ENCODE measurements around the gene RSL24D1. TPM values are rescaled to one million over a fixed set of nuclear protein-coding genes. Genes with fewer than 3 reads are reported as not detected.

The RSL24D1 gene
- total and polyA plus RNA-seq, 2 experiments from 2014 or later: 93.1 to 95.2 TPM

GRCh38 chr15:55235546-55236036 lies 38.9 kb upstream of the RSL24D1 start:
- Histone ChIP-seq H3K79me2 (ENCODE audit: insufficient read depth) (no peaks in the 10 kb centered on the region; the same call in 1 of the 2 replicates), H3K4me1 (ENCODE audit: insufficient read depth) (no peaks in the 10 kb centered on the region), H3F3A (ENCODE audit: insufficient read depth) (no peaks in the 10 kb centered on the region), H3K4me3 (no peak overlapping the region), H3K9me2 (ENCODE audit: insufficient read depth) (no peaks in the 10 kb centered on the region), H4K20me1 (ENCODE audit: insufficient read depth) (no peaks in the 10 kb centered on the region), H2AFZ (no peak overlapping the region), H3K27me3 (replicated peaks; ENCODE audit: insufficient read depth) (no peaks in the 10 kb centered on the region), H3K9me3 (ENCODE audit: low read depth) (no peaks in the 10 kb centered on the region), H3K4me2 (ENCODE audit: unreplicated experiment) (no peak overlapping the region), H3K9ac (no peak overlapping the region), H3K27ac (no peak overlapping the region), H3K36me3 (ENCODE audit: low read depth) (no peaks in the 10 kb centered on the region)
- 96 to 98% methylated on average over 4 of the region's 4 CpGs for WGBS, 2 experiments (ENCODE audit: low coverage in 1 of 2, low lambda C conversion rate in 2 of 2, missing lambda C conversion rate in 2 of 2)
- in situ Hi-C loops (cut with MboI): no loop called here
- TF ChIP-seq EZH2phosphoT487 (IDR thresholded peaks at IDR 0.05; ENCODE audit: insufficient read depth, low read depth) (no peak), EZH2 (IDR thresholded peaks at IDR 0.05; ENCODE audit: insufficient read depth, poor library complexity, severe bottlenecking) (no peak)
- no peak for DNase-seq

GRCh38 chr15:55234800-55235104 lies 38.0 kb upstream of the RSL24D1 start:
- Histone ChIP-seq H3K27ac (no peak overlapping the region), H2AFZ (no peak overlapping the region), H3K9me2 (ENCODE audit: insufficient read depth) (no peaks in the 10 kb centered on the region), H3K9ac (no peak overlapping the region), H3K9me3 (ENCODE audit: low read depth) (no peaks in the 10 kb centered on the region), H3K36me3 (ENCODE audit: low read depth) (no peaks in the 10 kb centered on the region), H3K79me2 (ENCODE audit: insufficient read depth) (no peaks in the 10 kb centered on the region; the same call in 1 of the 2 replicates), H3K4me3 (no peak overlapping the region), H4K20me1 (ENCODE audit: insufficient read depth) (no peaks in the 10 kb centered on the region), H3K4me2 (ENCODE audit: unreplicated experiment) (no peak overlapping the region), H3K4me1 (ENCODE audit: insufficient read depth) (peaks cover 7% of the 10 kb centered on the region), H3K27me3 (replicated peaks; ENCODE audit: insufficient read depth) (no peaks in the 10 kb centered on the region), H3F3A (ENCODE audit: insufficient read depth) (0 out of 2 replicates have a peak, but pooled peaks cover 5% of the 10 kb centered on the region)
- no peak for TF ChIP-seq EZH2 (IDR thresholded peaks at IDR 0.05; ENCODE audit: insufficient read depth, poor library complexity, severe bottlenecking)
- no peak for TF ChIP-seq EZH2phosphoT487 (IDR thresholded peaks at IDR 0.05; ENCODE audit: insufficient read depth, low read depth)
- in situ Hi-C loops (cut with MboI): no loop called here
- 95% methylated on average over 1 of the region's 1 CpG for WGBS, 2 experiments (ENCODE audit: low coverage in 1 of 2, low lambda C conversion rate in 2 of 2, missing lambda C conversion rate in 2 of 2)
- no peak for DNase-seq

- Histone ChIP-seq H3K27me3 (replicated peaks; ENCODE audit: insufficient read depth) (no peaks in the 10 kb centered on the region), H3K9ac (no peak overlapping the region), H3K4me3 (no peak overlapping the region), H3K36me3 (ENCODE audit: low read depth) (no peaks in the 10 kb centered on the region), H3K27ac (no peak overlapping the region), H3K9me2 (ENCODE audit: insufficient read depth) (no peaks in the 10 kb centered on the region), H3K4me2 (ENCODE audit: unreplicated experiment) (no peak overlapping the region), H2AFZ (no peak overlapping the region), H3K4me1 (ENCODE audit: insufficient read depth) (peaks cover 9% of the 10 kb centered on the region), H3K79me2 (ENCODE audit: insufficient read depth) (no peaks in the 10 kb centered on the region; the same call in 1 of the 2 replicates), H3F3A (ENCODE audit: insufficient read depth) (0 out of 2 replicates have a peak, but pooled peaks cover 10% of the 10 kb centered on the region), H4K20me1 (ENCODE audit: insufficient read depth) (no peaks in the 10 kb centered on the region), H3K9me3 (ENCODE audit: low read depth) (no peaks in the 10 kb centered on the region)
- no peak for DNase-seq
- TF ChIP-seq EZH2phosphoT487 (IDR thresholded peaks at IDR 0.05; ENCODE audit: insufficient read depth, low read depth): no peak
- TF ChIP-seq EZH2 (IDR thresholded peaks at IDR 0.05; ENCODE audit: insufficient read depth, poor library complexity, severe bottlenecking): no peak
- in situ Hi-C loops (cut with MboI): no loop called here
- 93 to 100% methylated on average over 2 of the region's 2 CpGs for WGBS, 2 experiments (ENCODE audit: low coverage in 1 of 2, low lambda C conversion rate in 2 of 2, missing lambda C conversion rate in 2 of 2)
Observed at GRCh38 chr15:55234104-55234799, 37.5 kb upstream of the RSL24D1 start.

- no peak overlapping the region for H3K9ac ChIP-seq
- H4K20me1 ChIP-seq (ENCODE audit: insufficient read depth): no peaks in the 10 kb centered on the region
- peaks cover 9% of the 10 kb centered on the region for H3K4me1 ChIP-seq (ENCODE audit: insufficient read depth)
- H3K9me3 ChIP-seq (ENCODE audit: low read depth): no peaks in the 10 kb centered on the region
- H3K36me3 ChIP-seq (ENCODE audit: low read depth): no peaks in the 10 kb centered on the region
- DNase-seq: no peak
- 0 out of 2 replicates have a peak, but pooled peaks cover 10% of the 10 kb centered on the region for H3F3A ChIP-seq (ENCODE audit: insufficient read depth)
- H3K27me3 ChIP-seq (replicated peaks; ENCODE audit: insufficient read depth): no peaks in the 10 kb centered on the region
- in situ Hi-C loops (cut with MboI): no loop called here
- 95 to 100% methylated on average over 1 of the region's 1 CpG for WGBS, 2 experiments (ENCODE audit: low coverage in 1 of 2, low lambda C conversion rate in 2 of 2, missing lambda C conversion rate in 2 of 2)
- no peak overlapping the region for H3K27ac ChIP-seq
- TF ChIP-seq EZH2phosphoT487 (IDR thresholded peaks at IDR 0.05; ENCODE audit: insufficient read depth, low read depth) (no peak), EZH2 (IDR thresholded peaks at IDR 0.05; ENCODE audit: insufficient read depth, poor library complexity, severe bottlenecking) (no peak)
- H3K4me3 ChIP-seq: no peak overlapping the region
- no peak overlapping the region for H3K4me2 ChIP-seq (ENCODE audit: unreplicated experiment)
- no peak overlapping the region for H2AFZ ChIP-seq
- H3K79me2 ChIP-seq (ENCODE audit: insufficient read depth): no peaks in the 10 kb centered on the region
- no peaks in the 10 kb centered on the region for H3K9me2 ChIP-seq (ENCODE audit: insufficient read depth)
Observed at GRCh38 chr15:55231455-55231854, 34.7 kb upstream of the RSL24D1 start.
